HG02642 (cell line): ENCODE data around the gene NUP210L.

ENCODE experiments used
- ATAC-seq: cut with Tn5 transposase; IDR thresholded peaks from one replicate; pipeline ENCODE4 v1.9.1; 2021; ENCODE audit warnings: mild to moderate bottlenecking; ENCODE audit not compliant: unreplicated experiment, poor library complexity

The NUP210L gene

GRCh38 chr1:153970346-153970745 lies 184.5 kb downstream of the NUP210L start:
- ATAC-seq = no peak

DNA sequence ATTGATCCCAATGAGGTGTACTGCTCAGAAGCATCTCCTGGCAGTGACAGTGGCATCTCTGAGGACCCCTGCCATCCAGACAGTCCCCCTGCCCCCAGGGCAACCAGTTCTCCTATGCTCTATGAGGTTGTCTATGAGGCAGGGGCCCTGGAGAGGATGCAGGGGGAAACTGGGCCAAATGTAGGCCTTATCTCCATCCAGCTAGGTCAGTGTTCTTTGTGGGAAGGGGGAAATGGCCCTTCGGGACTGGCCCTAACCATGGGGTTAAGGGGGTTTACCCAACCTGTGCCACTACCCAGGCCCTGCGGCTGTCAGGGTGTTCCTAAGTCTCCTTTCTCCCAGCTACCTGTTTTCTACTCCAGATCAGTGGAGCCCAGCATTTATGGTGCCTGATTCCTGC lies 185.9 kb downstream of the NUP210L start:
- no peak for ATAC-seq

DNA sequence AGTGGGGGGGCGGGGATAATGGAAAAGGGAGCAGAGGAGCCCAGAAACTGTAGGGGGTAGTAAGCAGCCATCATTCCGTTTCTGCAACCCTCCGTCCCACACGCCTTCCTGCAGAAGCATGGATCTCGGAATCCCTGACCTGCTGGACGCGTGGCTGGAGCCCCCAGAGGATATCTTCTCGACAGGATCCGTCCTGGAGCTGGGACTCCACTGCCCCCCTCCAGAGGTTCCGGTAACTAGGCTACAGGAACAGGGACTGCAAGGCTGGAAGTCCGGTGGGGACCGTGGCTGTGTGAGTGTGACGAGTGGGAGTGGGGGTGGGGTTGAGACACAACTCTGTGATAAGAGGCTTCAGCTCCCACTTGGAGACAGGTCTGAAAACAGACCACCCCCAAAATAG lies 186.5 kb downstream of the NUP210L start:
- ATAC-seq = no peak

DNA sequence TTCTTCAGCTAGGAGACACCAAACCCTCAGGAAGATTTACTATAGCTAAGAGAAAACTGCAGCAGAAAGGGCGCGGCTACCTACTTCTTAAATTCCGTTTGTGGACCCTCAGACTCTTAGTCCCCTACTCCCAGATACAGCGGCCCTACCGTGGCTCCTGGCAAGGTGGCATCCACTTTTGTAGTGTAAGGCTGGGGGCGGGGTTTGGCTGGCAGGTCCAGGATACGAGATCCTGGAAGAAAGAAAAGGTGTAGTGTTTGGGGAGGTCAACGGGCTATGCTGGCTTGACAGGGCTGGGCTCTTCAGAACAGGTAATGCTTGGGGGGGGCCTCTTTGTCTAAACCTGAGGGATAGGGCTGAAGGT lies 186.9 kb downstream of the NUP210L start:
- no peak for ATAC-seq

DNA sequence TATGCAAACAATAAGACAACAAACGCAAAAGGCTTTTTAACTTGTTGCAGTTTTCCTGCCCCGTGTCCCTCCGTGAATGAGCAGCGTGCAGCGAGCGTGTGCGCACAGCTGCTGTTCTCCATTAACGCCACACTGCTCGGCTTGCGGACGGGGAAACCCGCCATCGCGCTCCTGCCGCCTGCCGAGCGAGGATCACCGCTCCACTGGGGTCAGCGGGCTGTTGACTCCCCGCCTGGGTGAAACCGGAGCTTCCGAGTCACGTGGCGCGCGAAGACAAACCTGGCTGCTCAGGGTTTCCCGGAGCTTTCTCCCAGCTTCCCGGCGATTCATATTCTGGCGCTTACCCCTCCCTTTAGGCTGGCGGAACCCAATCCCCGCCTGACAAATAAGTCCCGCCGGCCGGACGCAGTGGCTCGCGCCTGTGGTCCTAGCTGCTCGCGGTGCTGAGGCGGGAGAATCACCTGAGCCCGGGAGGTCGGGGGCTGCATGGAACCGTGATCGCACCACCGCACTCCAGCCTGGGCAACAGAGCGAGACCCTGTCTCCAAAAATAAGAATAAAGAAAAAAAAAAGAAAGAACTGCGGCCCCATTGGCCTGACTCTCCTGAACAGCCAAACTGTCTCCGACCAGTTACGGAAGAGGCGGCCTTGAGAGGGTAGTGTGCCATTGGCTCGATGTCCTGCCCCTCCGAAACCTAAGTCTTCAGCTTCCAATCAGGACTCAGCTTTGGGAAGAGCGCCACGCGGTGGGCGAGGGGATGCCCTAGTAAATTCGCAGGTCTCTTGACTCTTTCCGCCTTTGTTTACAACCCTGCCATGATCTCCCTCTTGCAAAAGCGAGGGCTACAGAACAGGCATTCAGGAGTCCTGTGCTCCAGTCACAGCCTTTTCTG lies 187.5 kb downstream of the NUP210L start, which contains the start of gene CREB3L4:
CREB3L4 (plus strand) TSS at position 796 of the 893 bp plus-strand sequence. CDS start 624 bp downstream, outside the sequence.
- ATAC-seq = peak; percentile 70

DNA sequence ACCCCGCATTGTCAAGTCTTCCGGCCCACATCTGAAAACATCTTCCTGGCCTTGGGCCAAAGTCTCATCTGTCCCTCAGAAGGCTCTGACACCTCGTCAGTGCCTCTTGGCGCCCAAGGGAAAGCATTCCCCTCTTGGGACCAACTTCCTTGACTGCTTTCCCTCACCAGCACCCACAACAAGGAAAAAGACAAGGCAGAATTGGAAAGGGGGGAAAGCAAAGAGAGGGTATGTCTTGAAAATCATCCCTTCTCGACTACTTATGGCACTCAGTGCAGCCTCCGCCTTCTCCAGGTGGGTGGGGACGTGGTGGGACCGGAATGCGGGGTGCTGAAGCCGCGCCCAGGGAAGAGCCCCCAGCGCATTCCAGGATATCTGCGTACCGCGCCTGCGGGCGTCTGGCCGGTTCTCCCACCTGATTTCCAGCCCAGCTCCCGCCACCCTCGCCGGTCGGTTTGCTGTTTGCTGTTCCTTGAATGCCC lies 191.0 kb downstream of the NUP210L start:
- ATAC-seq = no peak

GRCh38 chr1:153963030-153963849 lies 191.6 kb downstream of the NUP210L start, which contains the start of gene SLC39A1:
Gene SLC39A1 (minus strand): TSS chr1:153963537. CDS start chr1:153962715, 822 bp downstream.
- ATAC-seq = peak; percentile 58

- no peak for ATAC-seq
Observed at GRCh38 chr1:153962088-153963029, 192.5 kb downstream of the NUP210L start.

- ATAC-seq = no peak
Observed at GRCh38 chr1:153961421-153961820, 193.5 kb downstream of the NUP210L start.

DNA sequence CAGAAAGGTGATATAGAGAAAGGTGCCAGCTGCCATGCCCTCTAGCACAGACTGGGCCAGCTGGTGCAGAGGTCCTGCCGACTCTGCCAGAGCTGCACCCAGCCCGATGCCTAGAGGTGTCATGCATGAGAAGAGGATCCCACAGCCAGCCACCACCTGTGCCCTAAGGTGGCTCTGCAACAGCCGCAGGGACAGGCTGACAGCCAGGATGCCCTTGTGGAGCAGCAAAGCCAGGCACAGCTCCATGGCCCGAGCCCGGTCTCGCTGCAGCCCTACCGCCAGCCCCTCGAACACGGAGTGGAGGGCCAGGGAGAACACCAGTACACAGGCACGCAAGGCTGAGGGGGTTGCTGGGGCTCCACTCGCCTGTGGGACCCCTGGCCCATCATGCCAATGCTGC lies 194.7 kb downstream of the NUP210L start:
- ATAC-seq = no peak

DNA sequence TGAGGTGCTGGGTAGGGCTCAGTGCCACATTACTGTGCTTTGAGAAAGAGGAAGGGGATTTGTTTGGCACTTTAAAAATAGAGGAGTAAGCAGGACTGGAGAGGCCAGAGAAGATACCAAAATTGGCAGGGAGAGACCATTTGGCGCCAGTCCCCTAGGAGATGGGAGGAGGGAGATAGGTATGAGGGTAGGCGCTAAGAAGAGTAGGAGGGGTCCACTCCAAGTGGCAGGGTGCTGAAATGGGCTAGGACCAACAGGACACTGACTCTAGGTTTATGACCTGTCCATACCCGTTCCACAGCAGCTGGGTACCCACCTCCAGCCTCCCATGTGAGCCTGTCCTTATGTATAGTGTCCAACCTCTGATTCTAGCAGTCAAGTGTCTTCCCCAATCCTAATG lies 195.4 kb downstream of the NUP210L start:
- no peak for ATAC-seq

GRCh38 chr1:153958961-153959260 lies 196.0 kb downstream of the NUP210L start:
- no peak for ATAC-seq

GRCh38 chr1:153958111-153958960 lies 196.5 kb downstream of the NUP210L start, which contains the start of gene CRTC2:
Gene CRTC2 (minus strand): TSS chr1:153958612. CDS start chr1:153958497, 115 bp downstream.
- ATAC-seq = peak; percentile 78

- peak; percentile 3 for ATAC-seq
Observed at GRCh38 chr1:153957744-153958110, 197.1 kb downstream of the NUP210L start.

- ATAC-seq = no peak
Observed at GRCh38 chr1:153956997-153957715, 197.7 kb downstream of the NUP210L start.

DNA sequence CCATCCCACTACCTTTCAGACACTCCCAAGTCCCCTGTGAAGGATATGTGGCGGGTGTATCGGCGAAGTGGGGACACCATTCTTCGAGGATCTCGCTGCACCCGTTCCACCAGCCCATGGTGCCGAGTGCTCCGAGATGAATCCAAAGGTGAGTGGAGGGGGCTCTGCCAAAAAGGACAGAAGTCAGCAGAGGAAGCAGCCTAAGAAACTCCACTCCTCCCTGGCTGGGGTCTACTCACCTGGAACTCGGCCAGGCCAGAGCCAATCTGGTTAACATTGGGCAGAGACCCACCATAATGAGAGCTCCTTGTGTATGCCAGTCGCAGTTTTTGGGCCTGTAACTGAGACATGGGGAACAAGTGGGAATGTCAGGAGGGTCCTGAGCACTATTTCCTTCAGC lies 200.0 kb downstream of the NUP210L start:
- no peak for ATAC-seq

DNA sequence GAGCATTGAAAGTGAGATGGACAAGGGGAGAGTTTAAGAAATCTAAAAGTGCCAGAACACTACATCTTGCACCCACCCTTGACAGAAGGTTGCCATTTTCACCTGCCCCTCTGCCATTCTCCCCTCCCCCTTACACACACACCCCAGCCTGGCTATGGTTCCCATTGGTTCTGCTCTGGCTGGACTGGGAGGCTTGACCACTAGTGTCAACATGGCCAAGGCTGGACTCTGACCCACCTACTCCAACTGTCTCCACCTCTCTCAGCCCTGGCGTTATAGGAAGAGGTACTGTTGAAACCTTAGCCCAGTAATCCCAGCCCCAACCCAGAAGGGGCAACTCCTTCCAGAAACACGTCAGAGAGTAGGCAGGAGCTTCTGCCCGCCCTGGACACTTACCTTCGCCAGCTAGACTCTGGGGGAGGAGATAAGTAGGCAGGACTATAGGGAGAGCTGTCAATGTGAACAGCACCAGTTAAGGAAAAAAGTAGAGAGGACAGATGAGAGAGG lies 201.0 kb downstream of the NUP210L start:
- no peak for ATAC-seq

GRCh38 chr1:153951801-153952200 lies 203.1 kb downstream of the NUP210L start:
- no peak for ATAC-seq
